GM12865 (cell line): ENCODE data around the gene WDR48.

Experiments used
- DNase-seq: peaks from one replicate; pipeline ENCODE4 v3.0.0; 2010; ENCODE audit warnings: low read depth
- H3K4me3 ChIP-seq: 2 replicates; pipeline ENCODE4 v1.5.1; 2011; ENCODE audit warnings: mild to moderate bottlenecking, low read depth, low read length, control low read depth
- TF ChIP-seq, protein P1 (sequence below): IDR thresholded peaks from 2 replicates; pipeline ENCODE4 v1.5.1; 2011; ENCODE audit warnings: low read length, control low read depth, low read depth, inconsistent platforms; ENCODE audit not compliant: insufficient read depth; ENCODE audit errors: missing control alignments

The WDR48 gene

DNA sequence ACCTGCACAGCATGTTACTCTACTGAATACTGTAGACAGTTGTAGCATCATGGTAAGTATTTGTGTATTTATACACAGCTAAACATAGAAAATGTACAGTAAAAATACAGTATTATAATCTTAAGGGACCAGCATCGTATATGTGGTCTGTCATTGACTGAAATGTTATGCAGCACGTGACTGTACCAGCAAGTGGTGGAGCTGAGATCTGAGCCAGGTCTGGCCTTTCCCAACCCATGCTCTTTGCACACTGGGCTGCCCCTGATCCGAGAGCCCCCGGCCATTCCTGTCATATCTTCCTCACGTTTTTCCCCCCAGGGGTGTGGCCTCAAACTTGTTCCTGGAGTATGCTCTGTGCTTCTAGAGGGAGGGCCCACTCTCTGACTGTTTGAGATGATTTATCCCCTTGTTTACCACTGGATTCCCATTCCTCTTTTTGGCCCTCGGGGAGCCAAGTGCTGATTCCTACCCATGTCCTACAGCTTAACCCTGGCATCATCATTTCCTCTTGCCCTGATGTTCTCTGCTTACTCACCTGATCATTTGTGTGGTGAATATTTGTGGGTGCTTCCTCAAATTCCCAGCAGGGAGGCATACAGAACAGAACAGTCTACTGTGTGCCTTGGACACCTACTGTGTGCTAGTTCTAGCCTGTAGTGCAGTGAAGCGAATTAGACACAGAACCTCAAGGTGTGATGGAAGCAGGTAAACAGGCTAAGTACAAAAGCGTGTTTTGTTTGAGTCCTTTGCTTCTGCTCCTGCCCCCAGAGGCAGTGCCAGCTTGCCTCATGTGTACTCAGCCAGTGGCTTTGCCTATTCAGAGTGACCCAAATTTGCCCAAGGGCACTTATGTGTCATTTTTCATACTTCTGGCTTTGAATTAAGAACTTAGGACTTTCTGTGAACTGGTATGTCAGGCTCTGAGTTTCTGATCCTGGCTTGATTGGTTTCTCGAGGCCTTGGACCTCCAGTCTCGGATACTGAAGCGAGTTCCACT is 80.6 kb downstream of the WDR48 start:
- H3K4me3 ChIP-seq: no peak overlapping the region
- no peak for DNase-seq
- TF ChIP-seq, protein P1, sequence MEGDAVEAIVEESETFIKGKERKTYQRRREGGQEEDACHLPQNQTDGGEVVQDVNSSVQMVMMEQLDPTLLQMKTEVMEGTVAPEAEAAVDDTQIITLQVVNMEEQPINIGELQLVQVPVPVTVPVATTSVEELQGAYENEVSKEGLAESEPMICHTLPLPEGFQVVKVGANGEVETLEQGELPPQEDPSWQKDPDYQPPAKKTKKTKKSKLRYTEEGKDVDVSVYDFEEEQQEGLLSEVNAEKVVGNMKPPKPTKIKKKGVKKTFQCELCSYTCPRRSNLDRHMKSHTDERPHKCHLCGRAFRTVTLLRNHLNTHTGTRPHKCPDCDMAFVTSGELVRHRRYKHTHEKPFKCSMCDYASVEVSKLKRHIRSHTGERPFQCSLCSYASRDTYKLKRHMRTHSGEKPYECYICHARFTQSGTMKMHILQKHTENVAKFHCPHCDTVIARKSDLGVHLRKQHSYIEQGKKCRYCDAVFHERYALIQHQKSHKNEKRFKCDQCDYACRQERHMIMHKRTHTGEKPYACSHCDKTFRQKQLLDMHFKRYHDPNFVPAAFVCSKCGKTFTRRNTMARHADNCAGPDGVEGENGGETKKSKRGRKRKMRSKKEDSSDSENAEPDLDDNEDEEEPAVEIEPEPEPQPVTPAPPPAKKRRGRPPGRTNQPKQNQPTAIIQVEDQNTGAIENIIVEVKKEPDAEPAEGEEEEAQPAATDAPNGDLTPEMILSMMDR: no peak

DNA sequence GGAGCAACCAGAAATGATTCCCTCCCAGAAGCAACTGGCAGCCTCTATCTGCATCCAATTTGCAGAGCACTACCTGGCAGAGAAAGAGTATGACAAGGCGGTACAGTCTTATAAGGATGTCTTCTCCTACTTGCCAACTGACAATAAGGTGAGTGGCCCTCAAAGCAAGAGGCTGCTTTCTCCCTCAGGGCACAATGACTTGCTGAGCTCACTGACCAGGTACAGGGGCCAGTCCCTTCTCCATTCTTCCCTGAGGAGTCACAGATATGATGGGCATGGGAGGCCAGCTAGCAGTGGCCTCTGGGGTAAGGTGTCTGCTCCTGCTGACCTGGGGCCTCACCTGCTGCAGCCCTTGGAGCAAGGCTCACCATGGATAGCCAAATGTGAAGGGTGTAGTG is 81.3 kb downstream of the WDR48 start:
- no peak overlapping the region for H3K4me3 ChIP-seq
- TF ChIP-seq, protein P1: no peak
- no peak for DNase-seq

DNA sequence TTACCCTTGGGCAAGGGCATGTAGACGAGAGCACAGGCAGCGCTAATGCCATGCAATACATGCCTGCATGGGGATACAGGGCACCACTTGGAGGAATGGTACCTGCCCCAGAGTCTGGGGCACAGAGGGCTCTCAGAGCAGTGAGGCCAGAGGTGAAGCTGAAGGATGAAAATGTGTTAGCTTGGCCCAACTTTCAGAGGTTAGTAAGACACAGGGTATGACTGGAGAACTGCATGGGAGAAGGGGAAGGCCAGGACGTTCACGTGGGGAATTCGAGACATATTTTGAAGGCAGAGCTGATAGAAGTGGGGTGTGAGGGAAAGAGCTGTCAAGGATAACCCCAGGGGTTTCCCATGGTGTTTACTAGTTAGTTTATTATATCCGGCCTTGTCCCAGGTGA is 82.0 kb downstream of the WDR48 start:
- DNase-seq: no peak
- TF ChIP-seq, protein P1: no peak
- no peak overlapping the region for H3K4me3 ChIP-seq

DNA sequence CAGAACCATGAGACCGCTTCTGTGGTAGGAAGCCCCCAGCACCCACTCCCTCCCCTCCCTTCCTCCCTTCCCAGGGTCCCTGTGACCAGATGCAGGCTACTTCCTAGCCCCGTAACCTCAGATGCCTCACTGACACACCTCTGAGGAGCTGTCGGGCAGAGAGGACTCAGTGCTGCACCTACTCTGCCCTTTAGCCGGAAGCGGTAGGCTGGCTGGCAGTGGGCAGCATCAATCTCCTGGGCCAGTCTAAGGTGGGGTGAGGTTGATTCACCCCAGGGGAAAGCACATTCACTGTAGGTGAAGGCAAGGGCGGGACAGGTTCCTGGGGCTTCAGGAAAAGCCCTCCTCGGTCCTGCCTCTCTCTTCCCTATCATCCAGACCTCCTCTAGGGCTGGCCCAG is 82.5 kb downstream of the WDR48 start:
- TF ChIP-seq, protein P1: no peak
- no peak for DNase-seq
- H3K4me3 ChIP-seq: no peak overlapping the region

DNA sequence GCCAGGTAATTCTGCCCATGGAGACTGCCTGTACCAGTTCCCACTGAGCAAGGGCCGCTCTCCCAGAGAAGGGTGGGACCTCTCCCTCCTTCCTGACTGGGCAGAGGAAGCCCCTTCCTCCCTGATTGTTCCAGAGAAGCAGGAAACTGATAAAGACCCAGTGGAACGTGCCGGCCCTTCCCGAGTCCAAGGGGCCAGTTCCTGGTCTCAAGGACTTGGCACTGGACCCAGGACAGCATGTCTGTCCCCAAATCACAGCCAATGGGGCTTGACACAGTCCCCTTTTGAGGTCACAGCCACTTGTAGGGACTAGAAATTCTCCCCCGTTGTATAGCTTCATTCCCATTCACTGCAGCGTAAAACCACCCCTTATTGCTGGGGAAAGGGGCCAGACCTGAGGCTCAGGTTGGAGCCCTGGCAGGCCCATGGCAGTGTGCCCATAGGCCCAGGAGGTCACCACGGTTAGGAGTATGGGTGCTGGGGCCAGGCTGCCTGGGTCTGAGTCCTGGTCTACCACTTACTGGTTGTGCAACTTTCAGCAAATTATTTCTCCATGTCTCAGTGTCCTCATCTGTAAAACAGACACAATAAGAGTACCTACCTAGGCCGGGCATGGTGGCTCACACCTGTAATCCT is 83.5 kb downstream of the WDR48 start:
- no peak overlapping the region for H3K4me3 ChIP-seq
- DNase-seq: no peak
- TF ChIP-seq, protein P1: no peak

DNA sequence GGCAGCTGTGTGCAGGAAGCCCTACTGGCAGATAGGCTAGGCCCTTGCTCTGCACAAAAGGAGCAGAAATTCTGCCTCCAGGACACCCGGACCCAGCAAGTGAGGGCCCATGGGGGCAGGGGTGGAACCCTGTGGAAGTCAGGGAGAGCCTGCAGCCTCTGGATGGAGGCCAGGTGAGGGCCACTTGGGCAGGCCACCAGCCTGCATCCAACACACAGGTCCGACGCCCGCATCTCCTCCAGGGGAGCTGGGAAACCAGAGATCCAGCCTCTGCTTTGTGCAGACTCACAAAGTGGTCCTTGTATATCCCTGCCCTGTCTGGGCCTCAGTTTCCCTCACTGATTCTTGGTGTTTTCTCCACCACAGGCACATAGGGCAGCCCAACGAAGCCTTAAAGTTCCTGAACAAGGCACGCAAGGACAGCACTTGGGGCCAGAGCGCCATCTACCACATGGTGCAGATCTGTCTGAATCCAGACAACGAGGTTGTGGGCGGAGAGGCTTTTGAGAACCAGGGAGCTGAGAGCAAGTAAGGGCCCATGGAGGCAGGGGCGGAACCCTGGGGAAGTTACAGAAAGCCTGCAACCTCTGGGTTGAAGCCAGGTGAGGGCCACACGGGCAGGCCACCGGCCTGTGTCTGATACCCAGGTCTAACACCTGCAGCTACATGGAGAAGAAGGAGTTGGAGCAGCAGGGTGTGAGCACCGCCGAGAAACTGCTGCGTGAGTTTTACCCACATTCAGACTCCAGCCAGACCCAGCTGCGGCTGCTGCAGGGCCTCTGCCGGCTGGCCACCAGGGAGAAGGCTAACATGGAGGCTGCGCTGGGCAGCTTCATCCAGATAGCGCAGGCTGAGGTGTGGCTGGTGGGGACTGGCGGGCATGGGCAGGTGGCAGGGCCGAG is 85.0 kb downstream of the WDR48 start:
- no peak for DNase-seq
- TF ChIP-seq, protein P1: no peak
- no peak overlapping the region for H3K4me3 ChIP-seq
